GM23338 (cell line): Measurements from ENCODE around the gene MPV17L. TPM values are rescaled to one million over a fixed set of nuclear protein-coding genes. Genes with fewer than 3 reads are reported as not detected.

Source experiments
- ATAC-seq: fragments of 200-7000 bp; cut with Tn5 transposase; 3 replicates; pipeline ENCODE4 v1.9.1; 2020
- DNase-seq: peaks from one replicate; pipeline ENCODE4 v3.0.0-alpha.2; 2015; ENCODE audit warnings: low spot score
- H2AFZ ChIP-seq: fragments of 200-600 bp; sonication (generic); 2 replicates; pipeline ENCODE4 v1.8.0; 2016; ENCODE audit warnings: antibody characterized with exemption, mild to moderate bottlenecking, moderate library complexity
- H3F3A ChIP-seq: fragments of 200-600 bp; sonication (generic); replicated peaks from 2 replicates; pipeline ENCODE4 v1.8.0; 2017; ENCODE audit warnings: antibody characterized with exemption, mixed run types, low read depth
- H3K27ac ChIP-seq: fragments of 200-600 bp; sonication (generic); 2 replicates; pipeline ENCODE4 v1.6.1; 2016; ENCODE audit warnings: low read depth
- H3K27me3 ChIP-seq: fragments of 200-600 bp; sonication (generic); 2 replicates; pipeline ENCODE4 v1.8.0; 2016; ENCODE audit warnings: mild to moderate bottlenecking, mixed run types, moderate library complexity; ENCODE audit not compliant: insufficient read depth
- H3K36me3 ChIP-seq: fragments of 200-600 bp; sonication (generic); 2 replicates; pipeline ENCODE4 v1.8.0; 2016; ENCODE audit warnings: mild to moderate bottlenecking; ENCODE audit not compliant: insufficient read depth
- H3K4me1 ChIP-seq: fragments of 200-600 bp; sonication (generic); 2 replicates; pipeline ENCODE4 v1.8.0; 2016; ENCODE audit warnings: mild to moderate bottlenecking, moderate library complexity; ENCODE audit not compliant: insufficient read depth
- H3K4me2 ChIP-seq: fragments of 200-600 bp; sonication (generic); 2 replicates; pipeline ENCODE4 v1.7.1; 2017; ENCODE audit warnings: mixed run types
- H3K4me3 ChIP-seq: fragments of 200-600 bp; sonication (generic); 2 replicates; pipeline ENCODE4 v1.6.1; 2016; ENCODE audit warnings: mixed run types
- H3K79me2 ChIP-seq: fragments of 200-600 bp; sonication (generic); replicated peaks from 2 replicates; pipeline ENCODE4 v1.8.0; 2017; ENCODE audit warnings: mild to moderate bottlenecking; ENCODE audit not compliant: insufficient read depth
- H3K9me2 ChIP-seq: fragments of 200-600 bp; sonication (generic); 2 replicates; pipeline ENCODE4 v1.8.0; 2017; ENCODE audit not compliant: insufficient read depth
- H4K20me1 ChIP-seq: fragments of 200-600 bp; sonication (generic); replicated peaks from 2 replicates; pipeline ENCODE4 v1.8.0; 2017; ENCODE audit warnings: mild to moderate bottlenecking; ENCODE audit not compliant: insufficient read depth
- H3K27ac Mint-ChIP-seq: 2 replicates; pipeline ENCODE4 v1.8.0; 2020; ENCODE audit warnings: inconsistent platforms, mild to moderate bottlenecking, moderate library complexity, mixed read lengths
- H3K27me3 Mint-ChIP-seq: 3 replicates; pipeline ENCODE4 v1.8.0; 2022; ENCODE audit warnings: low read depth, mild to moderate bottlenecking, moderate library complexity, mixed read lengths, inconsistent platforms; ENCODE audit not compliant: insufficient read depth, poor library complexity
- H3K36me3 Mint-ChIP-seq: 3 replicates; pipeline ENCODE4 v1.8.0; 2021; ENCODE audit warnings: low read depth, mild to moderate bottlenecking, inconsistent platforms, moderate library complexity, mixed read lengths
- H3K4me1 Mint-ChIP-seq: 3 replicates; pipeline ENCODE4 v1.8.0; 2020; ENCODE audit warnings: mild to moderate bottlenecking, inconsistent platforms, mixed read lengths
- H3K4me3 Mint-ChIP-seq: 3 replicates; pipeline ENCODE4 v1.8.0; 2021; ENCODE audit warnings: moderate library complexity, mild to moderate bottlenecking, inconsistent platforms, mixed read lengths
- H3K9me3 Mint-ChIP-seq: 3 replicates; pipeline ENCODE4 v1.8.0; 2020; ENCODE audit warnings: moderate library complexity, mild to moderate bottlenecking, inconsistent platforms, mixed read lengths
- CREB1 ChIP-seq: fragments of 250-450 bp; sonication (Bioruptor Pico); IDR thresholded peaks from 2 replicates; pipeline ENCODE4 v1.5.0; 2020; ENCODE audit warnings: low read depth, mild to moderate bottlenecking, moderate library complexity
- CTCF ChIP-seq, 2 experiments: fragments of 200-600 bp in 1 of 2; sonication (generic) in 1 of 2; conservative IDR thresholded peaks; 2 replicates each; pipeline versions ENCODE4 v1.5.1 to v1.6.1; 2016 to 2017; ENCODE audit warnings: antibody characterized with exemption in 2 of 2, low read depth in 2 of 2, mild to moderate bottlenecking in 2 of 2, moderate library complexity in 1 of 2
- ETS1 ChIP-seq: IDR thresholded peaks from 2 replicates; pipeline ENCODE4 v1.6.1; 2016; ENCODE audit warnings: antibody characterized with exemption
- EZH2 ChIP-seq: fragments of 200-600 bp; sonication (generic); IDR thresholded peaks from one replicate; pipeline ENCODE4 v1.8.0; 2017; ENCODE audit warnings: antibody characterized with exemption, mild to moderate bottlenecking, low read depth; ENCODE audit not compliant: unreplicated experiment
- EZH2phosphoT487 ChIP-seq: fragments of 200-600 bp; sonication (generic); IDR thresholded peaks from one replicate; pipeline ENCODE4 v1.8.1; 2018; ENCODE audit warnings: antibody characterized with exemption; ENCODE audit not compliant: unreplicated experiment
- JUNB ChIP-seq: IDR thresholded peaks from one replicate; pipeline ENCODE4 v1.6.1; 2016; ENCODE audit warnings: antibody characterized with exemption; ENCODE audit not compliant: unreplicated experiment
- NANOG ChIP-seq: IDR thresholded peaks from 2 replicates; pipeline ENCODE4 v1.6.1; 2016; ENCODE audit warnings: antibody characterized with exemption, borderline replicate concordance
- POLR2AphosphoS5 ChIP-seq: IDR thresholded peaks from 2 replicates; pipeline ENCODE4 v1.6.1; 2016; ENCODE audit warnings: antibody characterized with exemption, low read depth
- STAT1 ChIP-seq: IDR thresholded peaks from one replicate; pipeline ENCODE4 v1.6.1; 2016; ENCODE audit warnings: antibody characterized with exemption; ENCODE audit not compliant: unreplicated experiment
- ZNF114 ChIP-seq: fragments of 250-450 bp; sonication (Bioruptor Pico); IDR thresholded peaks from 2 replicates; pipeline ENCODE4 v1.5.0; 2020; ENCODE audit warnings: mild to moderate bottlenecking, moderate library complexity
- ZNF331 ChIP-seq: fragments of 250-450 bp; sonication (Bioruptor Pico); IDR thresholded peaks from 2 replicates; pipeline ENCODE4 v1.5.0; 2020; ENCODE audit warnings: low read depth, mild to moderate bottlenecking, moderate library complexity
- ZNF462 ChIP-seq: fragments of 250-450 bp; sonication (Bioruptor Pico); IDR thresholded peaks from 2 replicates; pipeline ENCODE4 v1.5.0; 2020; ENCODE audit warnings: mild to moderate bottlenecking, moderate library complexity
- polyA plus RNA-seq: library from polyadenylated mRNA; unstranded; fragments of >200 nt; fragmentation: Nextera tagmentation; extraction: Ambion mirVana; gene quantifications from 2 replicates; pipeline ENCODE4 v1.2.1, GENCODE V29; 2016
- total RNA-seq: library from RNA; depleted of rRNA; stranded (reverse); fragments of >200 nt; shearing (Covaris generic); gene quantifications from 2 replicates; pipeline ENCODE4 v1.2.3, GENCODE V29; 2014
- TF ChIP-seq, protein P1 (sequence below): IDR thresholded peaks from one replicate; pipeline ENCODE4 v1.6.1; 2018; ENCODE audit warnings: antibody characterized with exemption; ENCODE audit not compliant: unreplicated experiment

Gene MPV17L
- total and polyA plus RNA-seq, 2 experiments from 2014 or later, result 3.0 to 11.7 TPM

DNA sequence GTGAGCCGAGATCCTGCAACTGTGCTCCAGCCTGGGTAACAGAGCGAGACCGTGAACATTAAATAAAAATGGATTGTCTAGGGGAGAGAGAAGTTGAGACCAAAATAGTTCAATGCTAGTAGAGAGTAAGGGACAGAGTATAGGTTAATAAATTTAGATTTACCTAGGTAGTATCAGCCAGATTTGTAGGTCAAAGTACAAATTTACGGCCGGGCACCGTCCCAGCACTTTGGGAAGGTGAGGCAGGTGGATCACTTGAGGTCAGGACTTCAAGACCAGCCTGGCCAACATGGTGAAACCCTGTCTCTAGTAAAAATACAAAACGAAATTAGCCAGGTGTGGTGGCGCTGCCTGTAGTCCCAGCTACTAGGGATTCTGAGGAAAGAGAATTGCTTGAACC is 26.7 kb downstream of the MPV17L start:
- H3F3A ChIP-seq, result no peaks in the 10 kb centered on the region
- H2AFZ ChIP-seq, result no peak overlapping the region
- no peaks in the 10 kb centered on the region for H3K9me2 ChIP-seq
- H3K27me3 Mint-ChIP-seq, result peaks cover 3% of the 10 kb centered on the region
- no peak overlapping the region for H3K4me3 Mint-ChIP-seq
- H3K4me3 ChIP-seq, result no peak overlapping the region
- no peaks in the 10 kb centered on the region for H3K4me1 ChIP-seq
- H4K20me1 ChIP-seq, result 0 out of 2 replicates have a peak, but pooled peaks cover 3% of the 10 kb centered on the region
- no peak for TF ChIP-seq ZNF114 (CRISPR knock-in tag)
- no peak for TF ChIP-seq CTCF (conservative IDR thresholded peaks at IDR 0.05; ENCODE audit: low read depth in 2 of 2)
- no peak for TF ChIP-seq ZNF331 (CRISPR knock-in tag)
- TF ChIP-seq CREB1, result no peak
- no peak for TF ChIP-seq EZH2phosphoT487
- no peak for TF ChIP-seq NANOG
- no peak for TF ChIP-seq ZNF462
- TF ChIP-seq, protein P1, sequence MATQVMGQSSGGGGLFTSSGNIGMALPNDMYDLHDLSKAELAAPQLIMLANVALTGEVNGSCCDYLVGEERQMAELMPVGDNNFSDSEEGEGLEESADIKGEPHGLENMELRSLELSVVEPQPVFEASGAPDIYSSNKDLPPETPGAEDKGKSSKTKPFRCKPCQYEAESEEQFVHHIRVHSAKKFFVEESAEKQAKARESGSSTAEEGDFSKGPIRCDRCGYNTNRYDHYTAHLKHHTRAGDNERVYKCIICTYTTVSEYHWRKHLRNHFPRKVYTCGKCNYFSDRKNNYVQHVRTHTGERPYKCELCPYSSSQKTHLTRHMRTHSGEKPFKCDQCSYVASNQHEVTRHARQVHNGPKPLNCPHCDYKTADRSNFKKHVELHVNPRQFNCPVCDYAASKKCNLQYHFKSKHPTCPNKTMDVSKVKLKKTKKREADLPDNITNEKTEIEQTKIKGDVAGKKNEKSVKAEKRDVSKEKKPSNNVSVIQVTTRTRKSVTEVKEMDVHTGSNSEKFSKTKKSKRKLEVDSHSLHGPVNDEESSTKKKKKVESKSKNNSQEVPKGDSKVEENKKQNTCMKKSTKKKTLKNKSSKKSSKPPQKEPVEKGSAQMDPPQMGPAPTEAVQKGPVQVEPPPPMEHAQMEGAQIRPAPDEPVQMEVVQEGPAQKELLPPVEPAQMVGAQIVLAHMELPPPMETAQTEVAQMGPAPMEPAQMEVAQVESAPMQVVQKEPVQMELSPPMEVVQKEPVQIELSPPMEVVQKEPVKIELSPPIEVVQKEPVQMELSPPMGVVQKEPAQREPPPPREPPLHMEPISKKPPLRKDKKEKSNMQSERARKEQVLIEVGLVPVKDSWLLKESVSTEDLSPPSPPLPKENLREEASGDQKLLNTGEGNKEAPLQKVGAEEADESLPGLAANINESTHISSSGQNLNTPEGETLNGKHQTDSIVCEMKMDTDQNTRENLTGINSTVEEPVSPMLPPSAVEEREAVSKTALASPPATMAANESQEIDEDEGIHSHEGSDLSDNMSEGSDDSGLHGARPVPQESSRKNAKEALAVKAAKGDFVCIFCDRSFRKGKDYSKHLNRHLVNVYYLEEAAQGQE, result no peak
- TF ChIP-seq ETS1, result no peak
- no peak for TF ChIP-seq EZH2
- TF ChIP-seq STAT1, result no peak
- TF ChIP-seq POLR2AphosphoS5, result no peak
- TF ChIP-seq JUNB, result no peak
- H3K27me3 ChIP-seq, result no peaks in the 10 kb centered on the region
- H3K9me3 Mint-ChIP-seq, result no peaks in the 10 kb centered on the region
- ATAC-seq (no peak), DNase-seq (no peak)
- no peak overlapping the region for H3K4me2 ChIP-seq
- no peaks in the 10 kb centered on the region for H3K79me2 ChIP-seq
- no peaks in the 10 kb centered on the region for H3K36me3 Mint-ChIP-seq
- no peaks in the 10 kb centered on the region for H3K36me3 ChIP-seq
- no peak overlapping the region for H3K27ac Mint-ChIP-seq
- no peak overlapping the region for H3K27ac ChIP-seq
- H3K4me1 Mint-ChIP-seq, result no peaks in the 10 kb centered on the region
